Neural progenitor cell (in vitro differentiated cells): ENCODE results near the gene SH3TC1.

Experiments used
- EZH2phosphoT487 ChIP-seq: fragments of 200-600 bp; sonication (generic); IDR thresholded peaks from 2 replicates; pipeline ENCODE4 v1.6.1; 2017; ENCODE audit warnings: antibody characterized with exemption
- TF ChIP-seq, protein P1 (sequence below): fragments of 200-600 bp; sonication (generic); IDR thresholded peaks from 2 replicates; pipeline ENCODE4 v1.5.1; 2017; ENCODE audit warnings: antibody characterized with exemption, mild to moderate bottlenecking

DNA sequence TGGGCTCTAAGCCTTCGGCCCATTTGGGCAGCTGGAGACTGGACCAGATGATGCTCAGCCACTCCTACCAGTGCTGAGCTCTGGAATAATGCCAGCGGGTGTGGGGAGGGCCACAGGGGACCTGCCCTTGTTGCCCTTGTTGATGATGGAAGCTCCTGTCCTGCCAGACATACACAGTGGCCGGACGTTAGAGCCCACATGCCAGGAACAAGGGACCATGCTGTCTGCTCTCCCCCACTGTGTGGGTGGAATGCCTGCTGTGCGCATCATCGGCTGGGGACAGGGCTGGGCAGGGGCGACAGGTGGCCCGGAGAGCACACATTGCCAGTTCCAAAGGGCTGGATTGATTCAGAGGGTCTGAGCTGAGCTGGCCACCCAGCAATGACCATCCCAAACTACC lies 42.5 kb upstream of the SH3TC1 start:
- TF ChIP-seq, protein P1, sequence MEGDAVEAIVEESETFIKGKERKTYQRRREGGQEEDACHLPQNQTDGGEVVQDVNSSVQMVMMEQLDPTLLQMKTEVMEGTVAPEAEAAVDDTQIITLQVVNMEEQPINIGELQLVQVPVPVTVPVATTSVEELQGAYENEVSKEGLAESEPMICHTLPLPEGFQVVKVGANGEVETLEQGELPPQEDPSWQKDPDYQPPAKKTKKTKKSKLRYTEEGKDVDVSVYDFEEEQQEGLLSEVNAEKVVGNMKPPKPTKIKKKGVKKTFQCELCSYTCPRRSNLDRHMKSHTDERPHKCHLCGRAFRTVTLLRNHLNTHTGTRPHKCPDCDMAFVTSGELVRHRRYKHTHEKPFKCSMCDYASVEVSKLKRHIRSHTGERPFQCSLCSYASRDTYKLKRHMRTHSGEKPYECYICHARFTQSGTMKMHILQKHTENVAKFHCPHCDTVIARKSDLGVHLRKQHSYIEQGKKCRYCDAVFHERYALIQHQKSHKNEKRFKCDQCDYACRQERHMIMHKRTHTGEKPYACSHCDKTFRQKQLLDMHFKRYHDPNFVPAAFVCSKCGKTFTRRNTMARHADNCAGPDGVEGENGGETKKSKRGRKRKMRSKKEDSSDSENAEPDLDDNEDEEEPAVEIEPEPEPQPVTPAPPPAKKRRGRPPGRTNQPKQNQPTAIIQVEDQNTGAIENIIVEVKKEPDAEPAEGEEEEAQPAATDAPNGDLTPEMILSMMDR: no peak
- no peak for TF ChIP-seq EZH2phosphoT487
